HFF-Myc (cell line): ENCODE measurements around the gene RAB11FIP3.
A peak's percentile ranks its signal among the peaks of the same experiment; 100 is the strongest.

Source experiments
- DNase-seq: peaks from one replicate; pipeline ENCODE4 v3.0.0-alpha.2; 2011; ENCODE audit warnings: low read depth; ENCODE audit errors: extremely low read depth
- H3K4me3 ChIP-seq: replicated peaks from 2 replicates; pipeline ENCODE4 v1.5.1; 2011; ENCODE audit warnings: low read depth, mild to moderate bottlenecking, control low read depth, low read length
- TF ChIP-seq, protein P1 (sequence below): IDR thresholded peaks from 2 replicates; pipeline ENCODE4 v1.5.1; 2012; ENCODE audit warnings: mild to moderate bottlenecking, low read depth, low read length, control low read depth; ENCODE audit errors: missing control alignments

RAB11FIP3 gene

GRCh38 chr16:567373-568256 is 142.2 kb downstream of the RAB11FIP3 start:
- TF ChIP-seq, protein P1, sequence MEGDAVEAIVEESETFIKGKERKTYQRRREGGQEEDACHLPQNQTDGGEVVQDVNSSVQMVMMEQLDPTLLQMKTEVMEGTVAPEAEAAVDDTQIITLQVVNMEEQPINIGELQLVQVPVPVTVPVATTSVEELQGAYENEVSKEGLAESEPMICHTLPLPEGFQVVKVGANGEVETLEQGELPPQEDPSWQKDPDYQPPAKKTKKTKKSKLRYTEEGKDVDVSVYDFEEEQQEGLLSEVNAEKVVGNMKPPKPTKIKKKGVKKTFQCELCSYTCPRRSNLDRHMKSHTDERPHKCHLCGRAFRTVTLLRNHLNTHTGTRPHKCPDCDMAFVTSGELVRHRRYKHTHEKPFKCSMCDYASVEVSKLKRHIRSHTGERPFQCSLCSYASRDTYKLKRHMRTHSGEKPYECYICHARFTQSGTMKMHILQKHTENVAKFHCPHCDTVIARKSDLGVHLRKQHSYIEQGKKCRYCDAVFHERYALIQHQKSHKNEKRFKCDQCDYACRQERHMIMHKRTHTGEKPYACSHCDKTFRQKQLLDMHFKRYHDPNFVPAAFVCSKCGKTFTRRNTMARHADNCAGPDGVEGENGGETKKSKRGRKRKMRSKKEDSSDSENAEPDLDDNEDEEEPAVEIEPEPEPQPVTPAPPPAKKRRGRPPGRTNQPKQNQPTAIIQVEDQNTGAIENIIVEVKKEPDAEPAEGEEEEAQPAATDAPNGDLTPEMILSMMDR = no peak
- DNase-seq = no peak
- H3K4me3 ChIP-seq = no peak overlapping the region

DNA sequence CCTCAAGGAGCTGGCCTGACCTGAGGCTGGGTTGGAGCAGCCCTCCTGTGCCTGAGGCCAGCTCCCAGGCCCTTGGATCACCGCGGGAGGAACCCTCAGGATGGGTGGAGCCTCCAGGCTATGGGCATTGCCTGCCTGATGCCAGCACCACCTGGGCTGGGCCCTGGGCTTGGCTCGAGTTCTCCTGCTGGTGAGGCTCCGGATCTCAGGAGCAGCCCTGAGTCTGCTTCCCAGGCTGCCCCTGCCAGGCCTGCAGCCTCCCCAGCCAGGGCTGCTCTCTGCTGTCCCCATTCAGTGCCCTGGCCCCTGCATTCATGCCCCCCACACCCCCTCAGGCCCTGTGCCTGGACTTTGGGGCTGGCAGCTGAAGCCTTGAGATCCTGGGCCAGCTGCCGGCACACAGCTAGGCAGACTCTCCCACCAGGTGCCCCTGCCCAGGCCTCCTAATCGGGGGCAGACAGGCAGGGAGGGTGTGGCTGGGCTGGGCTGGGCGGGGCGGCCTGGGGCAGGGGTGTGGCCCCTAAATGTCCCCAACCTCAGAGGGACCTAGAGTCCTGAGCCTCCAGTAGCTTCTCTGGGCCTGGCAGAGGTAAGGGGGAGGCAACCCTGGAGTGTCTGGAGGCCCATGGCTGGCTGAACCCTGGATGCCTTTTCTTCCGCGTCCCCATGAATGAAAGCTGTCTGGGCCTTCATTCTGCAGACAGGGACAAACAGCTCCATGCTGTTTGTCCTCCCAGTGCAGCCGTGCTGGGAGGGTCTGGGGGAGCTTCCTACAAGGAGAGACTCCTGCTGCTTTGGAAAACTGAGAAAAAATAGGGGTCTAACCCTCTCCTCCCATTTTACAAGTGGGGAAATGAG is 143.2 kb downstream of the RAB11FIP3 start:
- TF ChIP-seq, protein P1 = no peak
- peak overlapping the region; percentile 83 for H3K4me3 ChIP-seq
- no peak for DNase-seq

DNA sequence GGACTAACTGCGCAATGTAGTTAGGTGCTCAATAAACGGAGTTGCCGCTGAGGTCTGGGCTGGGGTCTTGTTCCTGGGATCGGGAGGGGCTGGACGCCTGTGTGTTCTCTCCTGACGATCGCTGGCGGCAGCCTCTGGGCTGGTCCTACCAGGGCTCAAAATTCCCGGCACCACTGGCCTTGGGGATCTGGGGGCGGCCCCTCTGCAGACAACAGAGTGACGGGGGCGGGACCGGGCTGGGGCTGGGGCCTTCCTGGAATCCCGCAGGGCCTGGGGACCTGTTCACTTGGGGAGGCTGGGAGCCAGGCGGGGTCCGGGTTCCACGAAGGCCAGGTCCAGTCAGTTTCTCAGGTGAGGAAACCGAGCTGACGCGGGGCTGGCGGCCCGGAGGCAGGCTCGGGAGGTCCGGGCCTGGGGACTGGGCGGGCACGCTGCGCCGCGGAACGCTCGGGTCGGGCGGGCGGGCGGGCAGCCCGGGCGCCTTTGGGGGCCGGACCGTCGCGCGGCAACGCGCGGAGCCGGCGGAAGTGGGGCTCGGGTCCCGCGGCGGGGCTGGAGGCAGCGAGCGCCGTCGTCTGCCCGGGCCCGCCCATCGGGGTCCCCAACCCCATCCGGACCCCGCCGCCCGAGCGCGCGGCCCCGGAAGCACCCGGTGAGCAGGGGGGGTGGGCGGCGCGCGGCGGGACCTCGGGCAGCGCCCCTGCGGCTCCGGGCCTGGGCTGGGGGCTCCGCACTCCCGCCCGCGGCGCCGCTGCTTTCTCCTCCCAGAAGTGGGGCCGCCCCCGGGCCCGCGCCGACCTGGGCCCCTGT is 144.2 kb downstream of the RAB11FIP3 start, which contains the start of gene PIGQ:
Gene PIGQ, plus strand, starts transcription at position 524 of the 810 bp plus-strand sequence. CDS start 4,107 bp downstream, outside the sequence.
- TF ChIP-seq, protein P1 = no peak
- DNase-seq = no peak
- peak within 1 kb of the TSS; percentile 83 for H3K4me3 ChIP-seq
